Measurements from ENCODE around the gene SMURF1. TPM values are rescaled to one million over a fixed set of nuclear protein-coding genes. Genes with fewer than 3 reads are reported as not detected.
A peak's percentile ranks its signal among the peaks of the same experiment; 100 is the strongest.

The SMURF1 gene
- total RNA-seq, 6 experiments from 2014 or later: 17.8 to 23.4 (median 21.3) TPM

- no peak for DNase-seq
- H3K4me1 Mint-ChIP-seq (ENCODE audit: low read depth): peaks cover 68% of the 10 kb centered on the region
Observed at GRCh38 chr7:99128076-99128950, 15.6 kb downstream of the SMURF1 start.

GRCh38 chr7:99127636-99128035, 16.3 kb downstream of the SMURF1 start:
- H3K4me1 Mint-ChIP-seq (ENCODE audit: low read depth): peaks cover 63% of the 10 kb centered on the region

More at GRCh38 chr7:99128076-99128950, 15.6 kb downstream of the SMURF1 start:
- Mint-ChIP-seq H3K27me3 (ENCODE audit: insufficient read depth) (no peaks in the 10 kb centered on the region), H3K9me3 (no peaks in the 10 kb centered on the region), H3K4me3 (peak overlapping the region; percentile 73), H3K36me3 (ENCODE audit: low read depth) (no peaks in the 10 kb centered on the region), H3K27ac (peak overlapping the region; percentile 72)
- no peak for TF ChIP-seq CTCF (IDR thresholded peaks at IDR 0.05)

GRCh38 chr7:99126921-99127553, 16.9 kb downstream of the SMURF1 start:
- Mint-ChIP-seq H3K27ac (peak overlapping the region; percentile 64), H3K4me1 (ENCODE audit: low read depth) (peaks cover 57% of the 10 kb centered on the region), H3K36me3 (ENCODE audit: low read depth) (no peaks in the 10 kb centered on the region), H3K27me3 (ENCODE audit: insufficient read depth) (no peaks in the 10 kb centered on the region), H3K4me3 (peak overlapping the region; percentile 44), H3K9me3 (no peaks in the 10 kb centered on the region)
- no peak for TF ChIP-seq CTCF (IDR thresholded peaks at IDR 0.05)
- no peak for DNase-seq

More at GRCh38 chr7:99127636-99128035, 16.3 kb downstream of the SMURF1 start:
- no peaks in the 10 kb centered on the region for H3K27me3 Mint-ChIP-seq (ENCODE audit: insufficient read depth)
- peak overlapping the region; percentile 72 for H3K27ac Mint-ChIP-seq
- no peaks in the 10 kb centered on the region for H3K9me3 Mint-ChIP-seq
- no peaks in the 10 kb centered on the region for H3K36me3 Mint-ChIP-seq (ENCODE audit: low read depth)
- no peak for DNase-seq
- peak overlapping the region; percentile 73 for H3K4me3 Mint-ChIP-seq
- TF ChIP-seq CTCF (IDR thresholded peaks at IDR 0.05): no peak

GRCh38 chr7:99125505-99125865, 18.4 kb downstream of the SMURF1 start:
- Mint-ChIP-seq H3K27me3 (ENCODE audit: insufficient read depth) (no peaks in the 10 kb centered on the region), H3K4me3 (no peak overlapping the region), H3K9me3 (no peaks in the 10 kb centered on the region), H3K4me1 (ENCODE audit: low read depth) (peaks cover 71% of the 10 kb centered on the region), H3K27ac (no peak overlapping the region), H3K36me3 (ENCODE audit: low read depth) (peaks cover 5% of the 10 kb centered on the region; the same call in 1 of the 2 replicates)
- no peak for TF ChIP-seq CTCF (IDR thresholded peaks at IDR 0.05)
- no peak for DNase-seq

- peaks cover 77% of the 10 kb centered on the region for H3K4me1 Mint-ChIP-seq (ENCODE audit: low read depth)
- TF ChIP-seq CTCF (IDR thresholded peaks at IDR 0.05): no peak
- H3K27me3 Mint-ChIP-seq (ENCODE audit: insufficient read depth): no peaks in the 10 kb centered on the region
- H3K36me3 Mint-ChIP-seq (ENCODE audit: low read depth): peaks cover 11% of the 10 kb centered on the region
- no peak for DNase-seq
- no peak overlapping the region; the same call in 1 of the 2 replicates for H3K4me3 Mint-ChIP-seq
- no peak overlapping the region for H3K27ac Mint-ChIP-seq
- H3K9me3 Mint-ChIP-seq: no peaks in the 10 kb centered on the region; the same call in 1 of the 2 replicates
Observed at GRCh38 chr7:99124751-99125504, 19.0 kb downstream of the SMURF1 start.

Measured in HFFc6 (cell line).